Spleen (tissue), 7 donors: ENCODE data around the gene AKR1E2.

Source experiments
- CTCF ChIP-seq, 11 experiments: fragments of 200-600 bp in 7 of 11; fragments of 450-650 bp in 4 of 11; sonication (generic) in 4 of 11; IDR thresholded peaks in 8 of 11; conservative IDR thresholded peaks in 3 of 11; 1 replicate in 7 of 11; 2 replicates in 4 of 11; pipeline versions ENCODE4 v1.4.0 to v1.8.0; 2016 to 2021; ENCODE audit warnings: antibody characterized with exemption in 11 of 11, inconsistent platforms in 4 of 11, mild to moderate bottlenecking in 1 of 11
- POLR2A ChIP-seq, 3 donors: fragments of 450-650 bp; IDR thresholded peaks; one replicate each; pipeline ENCODE4 v1.5.1; 2017; ENCODE audit warnings: antibody characterized with exemption in 3 of 3, mild to moderate bottlenecking in 1 of 3
- donor health status: DM: no; HTN: no; CAD: no; lungs with moderate emphysema.
- donor health status: DM: no; HTN: no; CAD: no.
- donor health status: DM: no; HTN: no; CAD: no.

GRCh38 chr10:4812046-4812445, 14.0 kb upstream of the AKR1E2 start:
- TF ChIP-seq CTCF (IDR thresholded peaks at IDR 0.05 in 8 of 11, conservative IDR thresholded peaks at IDR 0.05 in 3 of 11) (no peak), POLR2A (IDR thresholded peaks at IDR 0.05) (no peak)
